ENCODE measurements around the gene SLC4A11.

SLC4A11 gene

GRCh38 chr20:3229798-3230197 lies 9.2 kb downstream of the SLC4A11 start:
- Histone ChIP-seq H3K4me3 (ENCODE audit: low read length) (no peak overlapping the region), H3K4me1 (ENCODE audit: low read length) (no peaks in the 10 kb centered on the region), H3K9ac (ENCODE audit: low read length) (no peak overlapping the region), H3K36me3 (replicated peaks; ENCODE audit: low read depth, low read length) (no peaks in the 10 kb centered on the region), H3K79me2 (ENCODE audit: low read length) (no peaks in the 10 kb centered on the region), H3K4me2 (ENCODE audit: low read length) (no peak overlapping the region), H3K27ac (ENCODE audit: low read length) (no peak overlapping the region), H2AFZ (ENCODE audit: low read depth, low read length) (no peak overlapping the region), H4K20me1 (ENCODE audit: insufficient read depth, low read length) (peaks cover 4% of the 10 kb centered on the region; the same call in 1 of the 2 replicates), H3K27me3 (ENCODE audit: low read depth, low read length) (no peaks in the 10 kb centered on the region), H3K9me3 (ENCODE audit: insufficient read depth, low read length) (no peaks in the 10 kb centered on the region)
- no peak for TF ChIP-seq EZH2phosphoT487 (IDR thresholded peaks at IDR 0.05; ENCODE audit: low read depth)
- TF ChIP-seq CTCF (IDR thresholded peaks at IDR 0.05; ENCODE audit: low read depth, low read length): no peak

GRCh38 chr20:3229158-3229557 lies 9.8 kb downstream of the SLC4A11 start:
- TF ChIP-seq EZH2phosphoT487 (IDR thresholded peaks at IDR 0.05; ENCODE audit: low read depth) (no peak), CTCF (IDR thresholded peaks at IDR 0.05; ENCODE audit: low read depth, low read length) (no peak)
- Histone ChIP-seq H3K4me1 (ENCODE audit: low read length) (no peaks in the 10 kb centered on the region), H3K27ac (ENCODE audit: low read length) (no peak overlapping the region), H3K9ac (ENCODE audit: low read length) (no peak overlapping the region), H3K9me3 (ENCODE audit: insufficient read depth, low read length) (no peaks in the 10 kb centered on the region), H4K20me1 (ENCODE audit: insufficient read depth, low read length) (peaks cover 5% of the 10 kb centered on the region; the same call in 1 of the 2 replicates), H2AFZ (ENCODE audit: low read depth, low read length) (no peak overlapping the region), H3K4me3 (ENCODE audit: low read length) (no peak overlapping the region), H3K27me3 (ENCODE audit: low read depth, low read length) (no peaks in the 10 kb centered on the region), H3K79me2 (ENCODE audit: low read length) (no peaks in the 10 kb centered on the region), H3K36me3 (replicated peaks; ENCODE audit: low read depth, low read length) (no peaks in the 10 kb centered on the region), H3K4me2 (ENCODE audit: low read length) (no peak overlapping the region)

GRCh38 chr20:3228750-3229032 lies 10.3 kb downstream of the SLC4A11 start:
- no peak overlapping the region for H3K4me3 ChIP-seq (ENCODE audit: low read length)
- H3K4me2 ChIP-seq (ENCODE audit: low read length): no peak overlapping the region
- H3K4me1 ChIP-seq (ENCODE audit: low read length): no peaks in the 10 kb centered on the region
- peaks cover 5% of the 10 kb centered on the region; the same call in 1 of the 2 replicates for H4K20me1 ChIP-seq (ENCODE audit: insufficient read depth, low read length)
- H3K79me2 ChIP-seq (ENCODE audit: low read length): no peaks in the 10 kb centered on the region
- no peaks in the 10 kb centered on the region for H3K9me3 ChIP-seq (ENCODE audit: insufficient read depth, low read length)
- H3K27ac ChIP-seq (ENCODE audit: low read length): no peak overlapping the region
- H3K36me3 ChIP-seq (replicated peaks; ENCODE audit: low read depth, low read length): peaks cover under 1% of the 10 kb centered on the region
- no peak overlapping the region for H3K9ac ChIP-seq (ENCODE audit: low read length)
- no peaks in the 10 kb centered on the region for H3K27me3 ChIP-seq (ENCODE audit: low read depth, low read length)
- no peak for TF ChIP-seq CTCF (IDR thresholded peaks at IDR 0.05; ENCODE audit: low read depth, low read length)
- no peak for TF ChIP-seq EZH2phosphoT487 (IDR thresholded peaks at IDR 0.05; ENCODE audit: low read depth)
- H2AFZ ChIP-seq (ENCODE audit: low read depth, low read length): no peak overlapping the region

- H3K36me3 ChIP-seq (replicated peaks; ENCODE audit: low read depth, low read length): peaks cover 6% of the 10 kb centered on the region
- no peaks in the 10 kb centered on the region for H3K27me3 ChIP-seq (ENCODE audit: low read depth, low read length)
- no peak overlapping the region for H3K9ac ChIP-seq (ENCODE audit: low read length)
- no peak overlapping the region for H2AFZ ChIP-seq (ENCODE audit: low read depth, low read length)
- H4K20me1 ChIP-seq (ENCODE audit: insufficient read depth, low read length): peaks cover 5% of the 10 kb centered on the region; the same call in 1 of the 2 replicates
- no peaks in the 10 kb centered on the region for H3K9me3 ChIP-seq (ENCODE audit: insufficient read depth, low read length)
- H3K27ac ChIP-seq (ENCODE audit: low read length): no peak overlapping the region
- H3K4me1 ChIP-seq (ENCODE audit: low read length): no peaks in the 10 kb centered on the region
- H3K4me2 ChIP-seq (ENCODE audit: low read length): no peak overlapping the region
- H3K4me3 ChIP-seq (ENCODE audit: low read length): no peak overlapping the region
- TF ChIP-seq CTCF (IDR thresholded peaks at IDR 0.05; ENCODE audit: low read depth, low read length): no peak
- no peak for TF ChIP-seq EZH2phosphoT487 (IDR thresholded peaks at IDR 0.05; ENCODE audit: low read depth)
- H3K79me2 ChIP-seq (ENCODE audit: low read length): no peaks in the 10 kb centered on the region
These were observed 10.8 kb downstream of the SLC4A11 start for GRCh38 chr20:3227936-3228749.
